ENCODE data around the gene CDC5L. TPM values are rescaled to one million over a fixed set of nuclear protein-coding genes. Genes with fewer than 3 reads are reported as not detected.

Gene CDC5L
- polyA plus RNA-seq, 1 of the 3 experiments (the other 2 are of a cell fraction), result 6.0 TPM

- no peak for TF ChIP-seq EP300 (IDR thresholded peaks at IDR 0.05; ENCODE audit: borderline replicate concordance in 1 of 2, low read depth in 1 of 2, low read length in 1 of 2)
These were observed 19.8 kb upstream of the CDC5L start (continued) for GRCh38 chr6:44367681-44368080.

- H3K9ac ChIP-seq, result no peak overlapping the region
- no peaks in the 10 kb centered on the region; the same call in 1 of the 2 replicates for H3K27me3 ChIP-seq (ENCODE audit: insufficient read depth)
- no peaks in the 10 kb centered on the region for H3K9me2 ChIP-seq
- no peaks in the 10 kb centered on the region for H3K4me1 ChIP-seq (ENCODE audit: control insufficient read depth in 1 of 2, insufficient read depth in 2 of 2, low read depth in 1 of 2, low read length in 1 of 2)
- ChIA-PET POLR2A (no interaction called here), CTCF (no interaction called here)
- H3K4me2 ChIP-seq, result no peak overlapping the region
- DNase-seq, result no peak
- H3K27ac ChIP-seq (ENCODE audit: low read depth in 2 of 2, low read length in 1 of 2), result no peak overlapping the region
- H3K79me2 ChIP-seq (ENCODE audit: insufficient read depth), result no peaks in the 10 kb centered on the region
- no peak for TF ChIP-seq MEF2A (IDR thresholded peaks at IDR 0.05; ENCODE audit: borderline replicate concordance, low read depth)
- TF ChIP-seq FOXM1 (IDR thresholded peaks at IDR 0.05; ENCODE audit: low read depth), result no peak
- no peak for TF ChIP-seq CHD2 (IDR thresholded peaks at IDR 0.05; ENCODE audit: low read length, partially characterized antibody)
- TF ChIP-seq NFIC (IDR thresholded peaks at IDR 0.05; ENCODE audit: borderline replicate concordance), result no peak
- TF ChIP-seq MXI1 (IDR thresholded peaks at IDR 0.05; ENCODE audit: low read depth, low read length), result no peak
- no peak for TF ChIP-seq CTCF (IDR thresholded peaks at IDR 0.05)
- H3K4me3 ChIP-seq (ENCODE audit: low read depth in 2 of 2, low read length in 1 of 2), result no peak overlapping the region
- no peak overlapping the region for H2AFZ ChIP-seq (ENCODE audit: low read depth)
- H3F3A ChIP-seq (replicated peaks; ENCODE audit: insufficient read depth), result no peaks in the 10 kb centered on the region
- no peaks in the 10 kb centered on the region for H4K20me1 ChIP-seq (ENCODE audit: insufficient read depth)
- WGBS (ENCODE audit: low lambda C conversion rate), result 83% methylated on average over 3 of the region's 3 CpGs
- no peaks in the 10 kb centered on the region for H3K9me3 ChIP-seq
- no peaks in the 10 kb centered on the region for H3K36me3 ChIP-seq (replicated peaks in 1 of 2; ENCODE audit: control insufficient read depth in 1 of 2, insufficient read depth in 2 of 2, low read length in 1 of 2)
These were observed 14.5 kb upstream of the CDC5L start for GRCh38 chr6:44373051-44373450.

GRCh38 chr6:44373787-44374186 is 13.7 kb upstream of the CDC5L start:
- H3F3A ChIP-seq (replicated peaks; ENCODE audit: insufficient read depth), result no peaks in the 10 kb centered on the region
- no peaks in the 10 kb centered on the region for H3K9me2 ChIP-seq
- no peaks in the 10 kb centered on the region for H3K79me2 ChIP-seq (ENCODE audit: insufficient read depth)
- no peaks in the 10 kb centered on the region for H4K20me1 ChIP-seq (ENCODE audit: insufficient read depth)
- no peaks in the 10 kb centered on the region for H3K36me3 ChIP-seq (replicated peaks in 1 of 2; ENCODE audit: control insufficient read depth in 1 of 2, insufficient read depth in 2 of 2, low read length in 1 of 2)
- no peak overlapping the region for H3K4me2 ChIP-seq
- POLR2A ChIA-PET, result no interaction called here
- CTCF ChIA-PET, result no interaction called here
- H2AFZ ChIP-seq (ENCODE audit: low read depth), result no peak overlapping the region
- no peaks in the 10 kb centered on the region for H3K4me1 ChIP-seq (ENCODE audit: control insufficient read depth in 1 of 2, insufficient read depth in 2 of 2, low read depth in 1 of 2, low read length in 1 of 2)
- no peak overlapping the region for H3K27ac ChIP-seq (ENCODE audit: low read depth in 2 of 2, low read length in 1 of 2)
- WGBS (ENCODE audit: low lambda C conversion rate), result 46% methylated on average over 2 of the region's 2 CpGs
- DNase-seq, result no peak
- H3K27me3 ChIP-seq (ENCODE audit: insufficient read depth), result no peaks in the 10 kb centered on the region; the same call in 1 of the 2 replicates
- H3K4me3 ChIP-seq (ENCODE audit: low read depth in 2 of 2, low read length in 1 of 2), result no peak overlapping the region
- H3K9me3 ChIP-seq, result no peaks in the 10 kb centered on the region
- H3K9ac ChIP-seq, result no peak overlapping the region
- TF ChIP-seq NRF1 (IDR thresholded peaks at IDR 0.05; ENCODE audit: low read depth, low read length), result no peak
- no peak for TF ChIP-seq PBX3 (IDR thresholded peaks at IDR 0.05)
- TF ChIP-seq IRF3 (IDR thresholded peaks at IDR 0.05; ENCODE audit: low read depth, low read length), result no peak
- no peak for TF ChIP-seq SIN3A (IDR thresholded peaks at IDR 0.05; ENCODE audit: borderline replicate concordance, low read depth, low read length)
- TF ChIP-seq CHD2 (IDR thresholded peaks at IDR 0.05; ENCODE audit: low read length, partially characterized antibody), result no peak
- TF ChIP-seq MEF2A (IDR thresholded peaks at IDR 0.05; ENCODE audit: borderline replicate concordance, low read depth), result no peak
- TF ChIP-seq GATA2 (CRISPR knock-in tag; IDR thresholded peaks at IDR 0.05), result no peak
- TF ChIP-seq CTCF (IDR thresholded peaks at IDR 0.05), result no peak
- no peak for TF ChIP-seq JUND (IDR thresholded peaks at IDR 0.05)

Measured in SK-N-SH (cell line).